IMR-90 (cell line): ENCODE data around the gene SIAH2. TPM values are rescaled to one million over a fixed set of nuclear protein-coding genes. Genes with fewer than 3 reads are reported as not detected.

Experiments
- ATAC-seq: fragments of 200-7000 bp; cut with Tn5 transposase; 2 replicates; pipeline ENCODE4 v1.9.1; 2020; ENCODE audit warnings: low read depth, mild to moderate bottlenecking, moderate library complexity
- BruUV-seq: library from RNA; stranded (reverse); fragments of 400-500 nt; replicated peaks from 2 replicates; lab custom pipeline; 2021; lab: Mats Ljungman, UMichigan
- CTCF ChIA-PET: fragments of 300-600 bp; formaldehyde crosslinking; extraction: SDS; loops from one replicate; lab custom pipeline; 2021; ENCODE audit warnings: antibody characterized with exemption; lab: Yijun Ruan, JAX
- POLR2A ChIA-PET: fragments of 300-600 bp; sonication (Branson Sonifier 250); formaldehyde crosslinking; loops from one replicate; lab custom pipeline; 2022; ENCODE audit warnings: antibody characterized with exemption; ENCODE audit not compliant: unreplicated experiment; lab: Charles Lee
- DNase-seq: peaks from one replicate; pipeline ENCODE4 v3.0.0; 2013
- H2AFZ ChIP-seq: replicated peaks from 2 replicates; pipeline ENCODE3; 2013; ENCODE audit warnings: low read length, mild to moderate bottlenecking; ENCODE audit not compliant: poor library complexity
- H2AK5ac ChIP-seq: 2 replicates; pipeline ENCODE4 v1.6.1; 2013; ENCODE audit warnings: low read depth, low read length, inconsistent platforms
- H2AK9ac ChIP-seq: replicated peaks from 2 replicates; pipeline ENCODE3; 2013; ENCODE audit warnings: mild to moderate bottlenecking, low read depth, low read length, moderate library complexity; ENCODE audit not compliant: poor library complexity
- H2BK120ac ChIP-seq: 2 replicates; pipeline ENCODE4 v1.6.1; 2013; ENCODE audit warnings: low read depth, low read length, inconsistent platforms
- H2BK15ac ChIP-seq: 3 replicates; pipeline ENCODE4 v1.6.1; 2013; ENCODE audit warnings: low read depth, low read length, inconsistent platforms
- H2BK20ac ChIP-seq: 2 replicates; pipeline ENCODE4 v1.6.1; 2013; ENCODE audit warnings: low read depth, mild to moderate bottlenecking, inconsistent platforms, low read length, moderate library complexity
- H2BK5ac ChIP-seq: 2 replicates; pipeline ENCODE4 v1.6.1; 2013; ENCODE audit warnings: mild to moderate bottlenecking, low read depth, low read length, inconsistent platforms; ENCODE audit not compliant: poor library complexity, severe bottlenecking
- H3K14ac ChIP-seq: replicated peaks from 2 replicates; pipeline ENCODE4 v1.6.1; 2013; ENCODE audit warnings: low read depth, low read length, inconsistent platforms
- H3K18ac ChIP-seq: 2 replicates; pipeline ENCODE4 v1.6.1; 2013; ENCODE audit warnings: low read depth, low read length, control low read depth
- H3K23ac ChIP-seq: 2 replicates; pipeline ENCODE4 v1.6.1; 2013; ENCODE audit warnings: low read depth, low read length, inconsistent platforms
- H3K27ac ChIP-seq: 2 replicates; pipeline ENCODE4 v1.5.1; 2013; ENCODE audit warnings: mild to moderate bottlenecking, control low read depth, low read length; ENCODE audit not compliant: insufficient read depth
- H3K27me3 ChIP-seq: 2 replicates; pipeline ENCODE4 v1.6.1; 2013; ENCODE audit warnings: low read length; ENCODE audit not compliant: control insufficient read depth, insufficient read depth
- H3K36me3 ChIP-seq: 2 replicates; pipeline ENCODE4 v1.6.1; 2013; ENCODE audit warnings: low read length, mixed read lengths; ENCODE audit not compliant: control insufficient read depth, insufficient read depth
- H3K4ac ChIP-seq: 2 replicates; pipeline ENCODE4 v1.6.1; 2013; ENCODE audit warnings: low read depth, low read length, inconsistent platforms
- H3K4me1 ChIP-seq: 2 replicates; pipeline ENCODE4 v1.6.1; 2013; ENCODE audit warnings: low read length, mixed read lengths; ENCODE audit not compliant: control insufficient read depth, insufficient read depth
- H3K4me2 ChIP-seq: 2 replicates; pipeline ENCODE4 v1.6.1; 2013; ENCODE audit warnings: low read depth, mild to moderate bottlenecking, control low read depth, low read length, moderate library complexity
- H3K4me3 ChIP-seq: 2 replicates; pipeline ENCODE4 v1.5.1; 2013; ENCODE audit warnings: low read depth, mild to moderate bottlenecking, control low read depth, low read length, moderate library complexity; ENCODE audit not compliant: insufficient read depth
- H3K56ac ChIP-seq: 2 replicates; pipeline ENCODE4 v1.6.1; 2013; ENCODE audit warnings: low read length, inconsistent platforms; ENCODE audit not compliant: insufficient read depth; ENCODE audit errors: extremely low read depth
- H3K79me1 ChIP-seq, 2 experiments: 2 replicates each; pipeline ENCODE4 v1.6.1; 2013; ENCODE audit warnings: low read length in 2 of 2, inconsistent platforms in 1 of 2, low read depth in 1 of 2
- H3K9ac ChIP-seq: 2 replicates; pipeline ENCODE4 v1.6.1; 2013; ENCODE audit warnings: low read depth, low read length, control low read depth
- H3K9me1 ChIP-seq: 2 replicates; pipeline ENCODE4 v1.6.1; 2013; ENCODE audit warnings: low read length, inconsistent platforms; ENCODE audit not compliant: insufficient read depth
- H3K9me3 ChIP-seq: 2 replicates; pipeline ENCODE4 v1.6.1; 2013; ENCODE audit warnings: low read length; ENCODE audit not compliant: control insufficient read depth, insufficient read depth
- H4K20me1 ChIP-seq: 2 replicates; pipeline ENCODE4 v1.6.1; 2013; ENCODE audit warnings: low read length, inconsistent platforms; ENCODE audit not compliant: insufficient read depth
- H4K5ac ChIP-seq: 2 replicates; pipeline ENCODE4 v1.6.1; 2013; ENCODE audit warnings: mild to moderate bottlenecking, low read depth, low read length, control low read depth
- H4K8ac ChIP-seq, 2 experiments: 2 replicates each; pipeline ENCODE4 v1.6.1; 2013; ENCODE audit warnings: low read depth in 2 of 2, low read length in 2 of 2, control low read depth in 1 of 2, inconsistent platforms in 1 of 2
- H4K91ac ChIP-seq: 2 replicates; pipeline ENCODE4 v1.6.1; 2013; ENCODE audit warnings: low read depth, low read length, inconsistent platforms; ENCODE audit not compliant: insufficient read depth
- BHLHE40 ChIP-seq: fragments of 150-350 bp; IDR thresholded peaks from 2 replicates; pipeline ENCODE4 v1.6.1; 2016; ENCODE audit warnings: mild to moderate bottlenecking, low read depth, low read length
- CHD1 ChIP-seq: IDR thresholded peaks from 2 replicates; pipeline ENCODE4 v1.6.1; 2012; ENCODE audit warnings: low read depth, low read length, improper control_type of control experiment
- FOS ChIP-seq: fragments of 150-350 bp; IDR thresholded peaks from 2 replicates; pipeline ENCODE4 v1.6.1; 2016; ENCODE audit warnings: low read depth, low read length
- MAFK ChIP-seq: IDR thresholded peaks from 2 replicates; pipeline ENCODE4 v1.6.1; 2012; ENCODE audit warnings: low read depth, low read length, improper control_type of control experiment
- MAZ ChIP-seq: IDR thresholded peaks from 2 replicates; pipeline ENCODE4 v1.6.1; 2012; ENCODE audit warnings: low read depth, mild to moderate bottlenecking, low read length, improper control_type of control experiment, moderate library complexity, borderline replicate concordance
- NFE2L2 ChIP-seq: fragments of 150-350 bp; IDR thresholded peaks from 2 replicates; pipeline ENCODE4 v1.6.1; 2016; ENCODE audit warnings: low read depth, mild to moderate bottlenecking, low read length
- POLR2A ChIP-seq: IDR thresholded peaks from 2 replicates; pipeline ENCODE4 v1.6.1; 2012; ENCODE audit warnings: mild to moderate bottlenecking, low read depth, low read length
- RAD21 ChIP-seq: IDR thresholded peaks from 2 replicates; pipeline ENCODE4 v1.6.1; 2012; ENCODE audit warnings: low read length, improper control_type of control experiment
- RCOR1 ChIP-seq: IDR thresholded peaks from 2 replicates; pipeline ENCODE4 v1.6.1; 2012; ENCODE audit warnings: mild to moderate bottlenecking, low read length, improper control_type of control experiment; ENCODE audit not compliant: insufficient replicate concordance
- USF2 ChIP-seq: fragments of 150-350 bp; IDR thresholded peaks from 2 replicates; pipeline ENCODE4 v1.6.1; 2017; ENCODE audit warnings: mild to moderate bottlenecking, antibody characterized with exemption, low read length, low read depth
- dilution Hi-C: fragments of 300-500 bp; cut with HindIII; formaldehyde crosslinking; loops from one replicate; pipeline ENCODE4 v1.14.3; 2018; ENCODE audit warnings: low sequenced_read_pairs; ENCODE audit not compliant: unreplicated experiment
- in situ Hi-C: fragments of 300-500 bp; cut with MboI; formaldehyde crosslinking; loops from 3 replicates; pipeline ENCODE4 v1.14.3; 2019; ENCODE audit warnings: low sequenced_read_pairs, inconsistent platforms, mixed read lengths
- intact Hi-C: fragments of 100-400 bp; cut with micrococcal nuclease; formaldehyde crosslinking; loops from 2 replicates; pipeline ENCODE4 v1.10.0; 2022
- polyA plus RNA-seq, 3 experiments: library from polyadenylated mRNA; depleted of rRNA; stranded (reverse); fragments of >200 nt; gene quantifications; 2 replicates each; pipeline ENCODE4 v1.2.3, GENCODE V29; 2012; ENCODE audit warnings: low replicate concordance in 1 of 3
- total RNA-seq: library from RNA; depleted of rRNA; stranded (reverse); fragments of >200 nt; gene quantifications from 2 replicates; pipeline ENCODE4 v1.2.3, GENCODE V29; 2012
- TF ChIP-seq, protein P1 (sequence below): fragments of 150-350 bp; IDR thresholded peaks from 2 replicates; pipeline ENCODE4 v1.6.1; 2016; ENCODE audit warnings: low read depth, mild to moderate bottlenecking, low read length, moderate library complexity, borderline replicate concordance
- TF ChIP-seq, protein P2 (sequence below): conservative IDR thresholded peaks from 2 replicates; pipeline ENCODE4 v1.5.1; 2012; ENCODE audit warnings: mild to moderate bottlenecking, low read depth, low read length, improper control_type of control experiment

The SIAH2 gene
- total and polyA plus RNA-seq, 2 of the 4 experiments (the other 2 are of a cell fraction) = 24.7 to 61.8 TPM

- no peak overlapping the region for H3K27ac ChIP-seq
- no peaks in the 10 kb centered on the region for H3K36me3 ChIP-seq
- no peak overlapping the region for H2AK9ac ChIP-seq
- no peak overlapping the region for H3K18ac ChIP-seq
- H2BK20ac ChIP-seq = no peak overlapping the region
- no peak overlapping the region for H3K4ac ChIP-seq
- ATAC-seq = no peak
- peaks cover 20% of the 10 kb centered on the region for H3K27me3 ChIP-seq
- H2AK5ac ChIP-seq = no peak overlapping the region
- TF ChIP-seq MAZ (no peak), RCOR1 (no peak), FOS (no peak), RAD21 (no peak), USF2 (no peak), POLR2A (no peak), BHLHE40 (no peak), CHD1 (no peak), NFE2L2 (no peak), MAFK (no peak)
- TF ChIP-seq, protein P1, sequence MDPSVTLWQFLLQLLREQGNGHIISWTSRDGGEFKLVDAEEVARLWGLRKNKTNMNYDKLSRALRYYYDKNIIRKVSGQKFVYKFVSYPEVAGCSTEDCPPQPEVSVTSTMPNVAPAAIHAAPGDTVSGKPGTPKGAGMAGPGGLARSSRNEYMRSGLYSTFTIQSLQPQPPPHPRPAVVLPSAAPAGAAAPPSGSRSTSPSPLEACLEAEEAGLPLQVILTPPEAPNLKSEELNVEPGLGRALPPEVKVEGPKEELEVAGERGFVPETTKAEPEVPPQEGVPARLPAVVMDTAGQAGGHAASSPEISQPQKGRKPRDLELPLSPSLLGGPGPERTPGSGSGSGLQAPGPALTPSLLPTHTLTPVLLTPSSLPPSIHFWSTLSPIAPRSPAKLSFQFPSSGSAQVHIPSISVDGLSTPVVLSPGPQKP = no peak
- TF ChIP-seq, protein P2, sequence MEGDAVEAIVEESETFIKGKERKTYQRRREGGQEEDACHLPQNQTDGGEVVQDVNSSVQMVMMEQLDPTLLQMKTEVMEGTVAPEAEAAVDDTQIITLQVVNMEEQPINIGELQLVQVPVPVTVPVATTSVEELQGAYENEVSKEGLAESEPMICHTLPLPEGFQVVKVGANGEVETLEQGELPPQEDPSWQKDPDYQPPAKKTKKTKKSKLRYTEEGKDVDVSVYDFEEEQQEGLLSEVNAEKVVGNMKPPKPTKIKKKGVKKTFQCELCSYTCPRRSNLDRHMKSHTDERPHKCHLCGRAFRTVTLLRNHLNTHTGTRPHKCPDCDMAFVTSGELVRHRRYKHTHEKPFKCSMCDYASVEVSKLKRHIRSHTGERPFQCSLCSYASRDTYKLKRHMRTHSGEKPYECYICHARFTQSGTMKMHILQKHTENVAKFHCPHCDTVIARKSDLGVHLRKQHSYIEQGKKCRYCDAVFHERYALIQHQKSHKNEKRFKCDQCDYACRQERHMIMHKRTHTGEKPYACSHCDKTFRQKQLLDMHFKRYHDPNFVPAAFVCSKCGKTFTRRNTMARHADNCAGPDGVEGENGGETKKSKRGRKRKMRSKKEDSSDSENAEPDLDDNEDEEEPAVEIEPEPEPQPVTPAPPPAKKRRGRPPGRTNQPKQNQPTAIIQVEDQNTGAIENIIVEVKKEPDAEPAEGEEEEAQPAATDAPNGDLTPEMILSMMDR = no peak
- H2AFZ ChIP-seq = no peak overlapping the region
- H3K9me3 ChIP-seq = peaks cover 5% of the 10 kb centered on the region
- H4K91ac ChIP-seq = no peak overlapping the region
- in situ Hi-C loops = loop anchor here (25.0 kb wide), 1 partner anchor 351 kb away; no protein-coding TSS in a partner anchor
- no peak overlapping the region for H3K9ac ChIP-seq
- dilution Hi-C loops = no loop called here
- no TSS peak for BruUV-seq
- ChIA-PET CTCF (interaction anchor here (0.8 to 1.6 kb wide), 6 partner anchors 9 to 359 kb away, joined by 3 to 6 read pairs (median 5); no protein-coding TSS in a partner anchor), POLR2A (no interaction called here)
- H3K4me3 ChIP-seq = no peak overlapping the region
- no peaks in the 10 kb centered on the region for H3K4me1 ChIP-seq
- H4K20me1 ChIP-seq = no peaks in the 10 kb centered on the region
- no peak overlapping the region for H3K23ac ChIP-seq
- no peak overlapping the region for H2BK15ac ChIP-seq
- intact Hi-C loops = loop anchor here (1.0 to 5.0 kb wide), 3 partner anchors 79 to 360 kb away; partner anchors contain the start of gene MED12L
- no peak overlapping the region for H3K56ac ChIP-seq
- H4K8ac ChIP-seq = no peak overlapping the region
- H3K9me1 ChIP-seq = no peaks in the 10 kb centered on the region
- no peak overlapping the region for H3K14ac ChIP-seq
- no peak for DNase-seq
- H3K79me1 ChIP-seq = no peaks in the 10 kb centered on the region
- H3K4me2 ChIP-seq = no peak overlapping the region
- no peak overlapping the region for H2BK5ac ChIP-seq
- no peak overlapping the region for H2BK120ac ChIP-seq
- no peak overlapping the region for H4K5ac ChIP-seq
Observed at GRCh38 chr3:150786791-150787190, 23.8 kb upstream of the SIAH2 start.
